T-helper 2 cell treated with Interferon-gamma antibody and Interleukin-4, amounts not matched to agents 100 ng/mL and 5 ng/mL, for 36 hours (primary cell): Measurements from ENCODE around the gene EPB42. TPM values are rescaled to one million over a fixed set of nuclear protein-coding genes. Genes with fewer than 3 reads are reported as not detected.
"Not testable (repeated sequence)": the region's sequence is repeated elsewhere in the genome, so short reads cannot be mapped to it uniquely, and the experiment has no call there.

Experiments
- intact Hi-C: fragments of 100-400 bp; cut with micrococcal nuclease; formaldehyde crosslinking; loops from one replicate; pipeline ENCODE4 v1.15.1; 2023
- total RNA-seq: library from RNA; stranded (reverse); gene quantifications from 2 replicates; pipeline ENCODE4 v1.2.3, GENCODE V29; 2022

EPB42 gene
- total RNA-seq, 1 donor from 2014 or later, result not detected

DNA sequence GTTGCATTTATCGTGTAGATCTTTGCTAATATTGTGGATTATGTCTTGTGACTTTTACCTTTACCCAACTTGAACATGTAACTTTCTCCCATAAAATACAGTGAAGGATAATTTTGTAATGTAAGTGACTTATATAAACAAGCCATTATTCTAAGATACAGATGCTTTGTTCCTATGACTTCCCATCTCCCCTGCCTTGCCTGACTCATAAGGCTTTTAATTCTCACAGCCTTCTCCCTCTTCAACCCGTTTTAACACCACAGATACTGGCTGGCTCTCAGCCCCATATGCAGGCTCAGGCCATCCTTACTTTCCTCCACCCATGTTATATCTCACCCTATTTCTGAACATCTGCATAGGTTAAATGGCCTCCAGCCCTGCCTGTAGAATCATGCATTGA is 31.5 kb downstream of the EPB42 start:
- intact Hi-C loops, result loop anchor here (5.0 kb wide), 4 partner anchors 57 to 1238 kb away; partner anchors contain the start of genes CTDSPL2, GANC, TMEM62 and TMEM87A

DNA sequence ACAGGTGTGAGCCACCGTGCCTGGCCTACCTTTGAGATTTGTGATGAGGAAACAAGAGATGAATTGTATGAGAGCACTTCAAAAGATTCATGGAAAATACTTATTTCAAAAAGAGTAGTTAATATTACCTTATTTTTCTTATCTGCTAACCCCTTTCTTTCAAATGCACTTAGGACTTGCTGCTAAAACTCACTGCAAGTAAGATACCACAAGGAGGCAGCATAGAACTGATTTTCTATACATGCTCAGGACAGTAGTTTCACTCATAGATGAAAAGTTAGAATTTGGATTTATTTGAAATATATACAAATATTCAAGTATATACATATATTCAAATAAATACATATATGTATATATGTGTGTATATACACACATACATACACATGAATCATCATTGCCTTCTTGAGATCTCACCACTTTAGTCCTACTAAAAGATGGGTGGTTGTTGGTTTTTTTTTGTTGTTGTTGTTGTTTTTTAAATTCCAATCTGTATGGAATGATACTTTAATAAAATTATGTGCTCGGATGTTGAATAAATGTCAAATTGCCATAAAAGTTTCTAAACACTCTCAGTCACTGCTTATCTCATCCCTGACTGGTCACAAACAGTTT is 33.2 kb downstream of the EPB42 start:
- intact Hi-C loops, result loop anchor here (1.0 to 5.0 kb wide), 5 partner anchors 55 to 1240 kb away; partner anchors contain the start of genes CTDSPL2, GANC, TMEM62 and TMEM87A

DNA sequence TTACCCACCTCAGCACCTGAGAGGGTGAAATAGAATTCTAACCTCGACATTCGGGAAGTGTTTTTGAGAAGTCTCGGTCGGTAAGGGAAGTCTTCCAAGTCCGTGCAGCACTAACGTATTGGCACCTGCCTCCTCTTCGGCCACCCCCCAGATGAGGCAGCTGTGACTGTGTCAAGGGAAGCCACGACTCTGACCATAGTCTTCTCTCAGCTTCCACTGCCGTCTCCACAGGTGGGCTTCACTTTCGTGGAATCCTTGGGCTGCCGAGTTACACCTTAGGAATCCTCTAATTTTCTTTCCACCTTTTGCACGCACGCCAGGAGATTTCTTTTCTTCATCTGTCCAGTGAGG is 34.8 kb downstream of the EPB42 start:
- intact Hi-C loops, result loop anchor here (5.0 kb wide), 4 partner anchors 54 to 1241 kb away; partner anchors contain the start of genes CTDSPL2, GANC, TMEM62 and TMEM87A

DNA sequence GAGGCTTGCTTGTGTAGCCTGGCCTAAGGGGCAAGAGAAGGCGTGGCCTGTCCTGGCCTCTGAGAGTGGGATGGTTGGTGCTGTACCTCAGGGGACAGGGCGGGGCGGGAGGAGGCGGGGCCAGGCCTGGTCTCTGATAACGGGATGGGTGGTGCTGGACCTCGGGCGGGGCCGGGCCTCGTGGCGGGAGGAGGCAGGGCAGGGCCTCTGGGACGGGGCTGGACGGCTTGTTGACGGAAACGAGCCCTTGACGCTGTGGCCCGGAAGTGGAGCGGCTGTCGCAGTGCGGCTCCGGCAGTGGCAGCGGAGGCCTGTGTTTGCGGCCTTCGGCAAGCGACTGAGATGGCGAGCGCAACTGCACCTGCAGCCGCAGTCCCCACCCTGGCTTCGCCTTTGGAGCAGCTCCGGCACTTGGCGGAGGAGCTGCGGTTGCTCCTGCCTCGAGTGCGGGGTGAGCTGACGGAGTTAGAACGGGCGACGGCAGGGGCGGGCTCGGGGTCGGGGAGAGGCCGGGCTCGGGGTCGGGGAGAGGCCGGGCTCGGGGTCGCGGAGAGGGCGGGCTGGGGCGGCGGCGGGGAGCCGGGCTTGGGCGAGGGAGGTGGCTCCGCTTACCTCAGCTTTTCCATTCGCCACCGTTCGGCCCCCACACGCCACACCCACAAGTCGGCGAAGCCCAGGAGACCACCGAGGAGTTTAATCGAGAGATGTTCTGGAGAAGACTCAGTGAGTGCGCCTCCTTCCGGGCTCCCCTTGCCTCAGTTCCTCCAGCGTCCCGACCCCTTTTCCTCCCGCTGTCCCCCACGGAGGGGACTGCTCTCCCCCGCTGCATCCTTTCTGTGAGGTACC is 35.4 kb downstream of the EPB42 start, which contains the start of gene CCNDBP1:
Gene CCNDBP1 (plus strand): TSS at position 247 of the 846 bp plus-strand sequence. CDS start 96 bp downstream, at position 343.
- intact Hi-C loops, result loop anchor here (1.0 to 5.0 kb wide), 5 partner anchors 53 to 1242 kb away; partner anchors contain the start of genes CTDSPL2, GANC, TMEM62 and TMEM87A

DNA sequence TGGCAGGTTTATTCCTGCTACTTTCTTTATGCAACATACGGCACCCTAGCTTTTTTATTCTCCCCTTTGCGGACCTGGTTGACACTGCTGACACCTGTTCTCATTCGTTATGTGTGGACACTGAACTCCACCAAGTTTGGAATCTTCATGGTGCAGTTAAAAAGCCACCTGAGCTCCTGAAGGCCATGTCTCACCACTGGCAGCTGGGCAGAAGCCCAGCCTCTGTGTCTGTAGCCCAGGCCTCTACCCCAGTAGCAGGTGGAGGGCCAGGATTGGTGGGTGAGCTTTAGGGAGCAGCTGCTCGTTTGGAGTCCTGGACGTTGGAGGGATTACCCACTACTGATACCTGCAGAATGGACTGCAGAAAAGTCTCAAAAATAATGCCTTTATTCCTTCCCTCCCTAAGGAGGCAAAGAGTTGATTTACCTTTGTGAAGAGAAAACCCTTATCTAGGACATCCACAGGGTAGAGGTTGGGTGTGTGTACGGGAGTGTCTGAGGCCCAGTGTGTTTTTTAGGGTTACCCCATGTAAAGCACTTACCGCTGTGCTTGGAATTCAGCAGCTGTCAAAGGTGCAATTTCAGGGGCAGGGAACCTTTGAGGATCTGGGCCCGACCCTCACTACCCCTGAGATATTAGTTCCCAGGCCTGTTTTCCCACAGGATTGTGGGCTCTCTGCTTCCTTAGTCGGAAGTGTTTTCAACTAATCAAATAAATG is 36.3 kb downstream of the EPB42 start:
- intact Hi-C loops, result loop anchor here (1.0 to 5.0 kb wide), 5 partner anchors 52 to 1243 kb away; partner anchors contain the start of genes CTDSPL2, GANC, TMEM62 and TMEM87A

DNA sequence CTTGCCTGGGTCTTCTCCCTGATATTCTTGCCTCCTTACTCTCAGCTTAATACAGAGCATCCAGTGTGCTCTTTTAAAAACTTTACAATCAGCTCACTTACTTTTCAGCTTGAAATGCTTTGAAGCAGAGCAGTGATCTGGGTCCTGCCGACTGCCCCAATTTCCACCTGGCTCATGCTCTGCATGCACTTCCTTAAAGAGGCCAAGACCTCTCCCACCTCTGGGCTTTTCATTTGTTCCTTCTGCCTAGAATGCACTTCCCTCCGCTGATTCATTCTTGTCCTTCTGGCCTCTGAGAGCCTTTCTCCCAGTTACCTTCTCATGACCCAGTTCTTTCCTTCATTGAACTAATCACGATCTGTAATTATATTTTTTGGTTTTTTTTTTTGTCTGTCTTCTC is 37.5 kb downstream of the EPB42 start:
- intact Hi-C loops, result no loop called here

DNA sequence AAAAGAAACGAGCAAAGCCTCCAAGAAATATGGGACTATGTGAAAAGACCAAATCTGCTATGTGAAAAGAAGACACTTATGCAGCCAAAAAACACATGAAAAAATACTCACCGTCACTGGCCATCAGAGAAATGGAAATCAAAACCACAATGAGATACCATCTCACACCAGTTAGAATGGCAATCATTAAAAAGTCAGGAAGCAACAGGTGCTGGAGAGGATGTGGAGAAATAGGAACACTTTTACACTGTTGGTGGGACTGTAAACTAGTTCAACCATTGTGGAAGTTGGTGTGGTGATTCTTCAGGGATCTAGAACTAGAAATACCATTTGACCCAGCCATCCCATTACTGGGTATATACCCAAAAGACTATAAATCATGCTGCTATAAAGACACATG is 43.7 kb downstream of the EPB42 start:
- intact Hi-C loops, result not testable (repeated sequence)

DNA sequence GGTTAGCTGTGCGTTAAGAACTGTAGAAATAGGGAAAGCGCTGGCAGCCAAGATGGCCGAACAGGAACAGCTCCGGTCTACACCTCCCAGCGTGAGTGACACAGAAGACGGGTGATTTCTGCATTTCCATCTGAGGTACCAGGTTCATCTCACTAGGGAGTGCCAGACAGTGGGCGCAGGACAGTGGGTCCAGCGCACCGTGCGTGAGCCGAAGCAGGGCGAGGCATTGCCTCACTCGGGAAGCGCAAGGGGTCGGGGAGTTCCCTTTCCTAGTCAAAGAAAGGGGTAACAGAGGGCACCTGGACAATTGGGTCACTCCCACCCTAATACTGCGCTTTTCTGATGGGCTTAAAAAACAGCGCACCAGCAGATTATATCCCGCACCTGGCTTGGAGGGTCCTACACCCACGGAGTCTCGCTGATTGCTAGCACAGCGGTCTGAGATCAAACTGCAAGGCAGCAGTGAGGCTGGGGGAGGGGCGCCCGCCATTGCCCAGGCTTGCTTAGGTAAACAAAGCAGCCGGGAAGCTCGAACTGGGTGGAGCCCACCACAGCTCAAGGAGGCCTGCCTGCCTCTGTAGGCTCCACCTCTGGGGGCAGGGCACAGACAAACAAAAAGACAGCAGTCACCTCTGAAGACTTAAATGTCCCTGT is 45.0 kb downstream of the EPB42 start:
- intact Hi-C loops, result not testable (repeated sequence)

DNA sequence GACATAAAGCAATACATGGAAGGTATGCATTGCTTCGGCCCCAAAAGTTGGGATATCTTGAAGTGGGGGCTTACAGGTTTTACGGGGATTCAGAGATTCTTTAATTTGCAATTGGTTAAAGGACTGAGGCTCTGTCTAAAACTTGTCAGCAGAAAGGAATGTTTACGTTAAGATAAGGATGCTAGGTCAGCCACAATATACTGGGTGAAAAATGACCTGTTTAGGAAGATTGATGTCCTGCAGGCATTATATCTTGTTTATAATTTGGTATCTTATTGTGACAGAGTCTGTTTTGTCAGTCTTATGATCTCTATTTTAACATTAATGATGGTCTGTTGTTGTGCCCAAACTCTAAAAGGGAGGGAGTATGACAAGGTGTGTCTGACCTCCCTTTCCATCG is 50.9 kb downstream of the EPB42 start:
- intact Hi-C loops, result no loop called here

DNA sequence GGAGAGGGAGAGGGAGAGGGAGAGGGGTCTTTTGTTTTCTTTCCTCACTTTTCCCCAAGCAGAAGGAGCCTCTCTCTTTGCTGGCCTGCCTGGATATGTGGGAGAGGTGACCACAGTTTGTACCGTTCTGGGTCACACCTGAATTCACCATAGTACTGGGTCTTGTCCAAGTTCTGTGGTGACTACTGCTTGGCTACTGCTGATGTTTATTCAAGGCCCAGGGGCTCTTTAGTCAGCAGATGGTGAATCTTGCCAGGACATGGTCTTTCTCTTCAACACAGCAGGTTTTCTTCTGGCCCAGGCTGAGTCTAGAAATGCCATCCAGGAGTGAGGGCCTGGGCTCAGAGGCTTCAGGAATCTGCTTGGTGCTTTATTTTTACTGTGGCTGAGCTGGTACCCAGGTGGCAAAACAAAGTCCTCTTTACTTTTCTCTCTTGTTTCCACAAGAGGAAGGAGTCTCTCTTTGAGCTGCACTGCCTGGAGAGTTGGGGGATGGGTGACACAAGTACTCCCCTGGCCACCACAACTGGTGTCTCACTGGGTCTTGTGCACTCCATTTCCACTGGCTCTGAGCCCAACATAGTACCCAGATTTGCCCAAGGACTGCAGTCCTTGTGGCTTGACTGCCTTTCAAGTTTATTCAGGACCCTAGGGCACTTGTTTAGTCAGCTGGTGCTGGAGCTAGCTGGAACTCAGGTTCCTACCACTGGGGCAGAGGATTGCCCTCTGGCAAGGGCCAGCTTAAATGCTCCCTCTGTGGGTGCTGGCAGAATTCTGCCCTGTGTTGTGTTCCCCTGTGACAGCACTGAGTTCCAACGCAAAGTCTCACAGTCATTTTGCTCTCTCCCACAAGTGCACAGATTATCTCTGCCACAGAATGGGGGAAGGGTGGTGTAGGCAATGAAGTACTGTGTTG is 52.4 kb downstream of the EPB42 start:
- intact Hi-C loops, result no loop called here

DNA sequence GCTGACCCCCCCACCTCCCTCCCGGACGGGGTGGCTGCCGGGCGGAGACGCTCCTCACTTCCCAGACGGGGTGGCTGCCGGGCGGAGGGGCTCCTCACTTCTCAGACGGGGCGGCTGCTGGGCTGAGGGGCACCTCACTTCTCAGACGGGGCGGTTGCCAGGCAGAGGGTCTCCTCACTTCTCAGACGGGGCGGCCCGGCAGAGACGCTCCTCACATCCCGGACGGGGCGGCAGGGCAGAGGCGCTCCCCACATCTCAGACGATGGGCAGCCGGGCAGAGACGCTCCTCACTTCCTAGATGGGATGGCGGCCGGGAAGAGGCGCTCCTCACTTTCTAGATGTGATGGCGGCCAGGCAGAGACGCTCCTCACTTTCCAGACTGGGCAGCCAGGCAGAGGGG is 53.6 kb downstream of the EPB42 start:
- intact Hi-C loops, result not testable (repeated sequence)

DNA sequence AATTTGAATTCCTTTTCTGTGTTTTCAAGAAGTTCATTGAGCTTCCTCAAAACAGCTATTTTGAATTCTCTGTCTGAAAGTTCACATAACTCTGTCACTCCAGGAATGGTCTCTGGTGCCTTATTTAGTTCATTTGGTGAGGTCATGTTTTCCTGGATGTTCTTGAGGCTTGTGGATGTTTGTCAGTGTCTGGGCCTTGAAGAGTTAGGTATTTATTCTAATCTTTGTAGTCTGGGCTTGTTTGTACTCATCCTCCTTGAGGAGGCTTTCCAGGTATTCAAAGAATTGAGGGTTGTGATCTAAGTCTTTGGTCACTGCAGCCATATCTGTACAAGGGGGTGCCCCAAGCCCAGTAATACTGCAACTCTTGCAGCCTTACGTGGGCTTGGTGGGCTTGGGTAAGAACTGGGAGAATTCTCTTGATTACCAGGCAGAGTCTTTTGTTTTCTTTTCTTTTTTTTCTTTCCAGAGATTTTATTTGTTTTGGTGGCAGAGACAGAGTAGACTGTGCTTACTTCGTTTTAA is 55.0 kb downstream of the EPB42 start:
- intact Hi-C loops, result no loop called here

DNA sequence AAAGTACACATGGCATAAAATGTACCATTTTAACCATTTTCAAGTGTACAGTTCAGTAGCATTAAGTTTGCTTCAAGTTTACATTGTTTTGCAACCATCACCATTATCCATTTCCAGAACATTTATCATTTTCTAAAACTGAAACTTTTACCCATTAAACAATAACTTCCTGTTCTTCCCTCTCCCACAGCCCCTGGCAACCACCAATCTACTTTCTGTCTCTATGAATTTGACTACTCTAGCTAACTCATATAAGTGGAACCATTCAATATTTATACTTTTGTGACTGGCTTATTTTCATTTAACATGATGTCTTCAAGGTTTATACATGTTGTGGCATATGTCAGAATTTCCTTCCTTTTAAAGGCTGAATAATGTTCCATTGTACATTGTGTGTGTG is 67.5 kb downstream of the EPB42 start:
- intact Hi-C loops, result loop anchor here (5.0 kb wide), 1 partner anchor 46 kb away; the partner anchor contains the start of gene UBR1

DNA sequence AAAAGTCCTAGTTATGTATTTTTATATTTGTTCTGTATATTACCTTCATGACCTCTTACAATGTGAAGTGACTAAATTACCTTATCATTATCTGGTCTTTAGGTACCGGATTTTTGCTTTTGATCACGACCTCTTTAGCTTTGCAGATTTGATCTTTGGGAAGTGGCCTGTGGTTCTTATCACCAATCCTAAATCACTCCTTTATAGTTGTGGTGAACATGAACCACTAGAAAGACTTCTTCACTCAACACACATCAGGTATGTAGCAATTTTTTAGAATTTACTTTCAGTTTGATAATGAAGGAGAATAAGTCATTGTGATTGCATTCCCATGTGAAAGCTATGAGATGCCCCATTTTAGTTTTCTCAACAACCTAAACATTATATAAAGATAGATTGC is 69.1 kb downstream of the EPB42 start:
- intact Hi-C loops, result loop anchor here (5.0 kb wide), 1 partner anchor 44 kb away; the partner anchor contains the start of gene UBR1

DNA sequence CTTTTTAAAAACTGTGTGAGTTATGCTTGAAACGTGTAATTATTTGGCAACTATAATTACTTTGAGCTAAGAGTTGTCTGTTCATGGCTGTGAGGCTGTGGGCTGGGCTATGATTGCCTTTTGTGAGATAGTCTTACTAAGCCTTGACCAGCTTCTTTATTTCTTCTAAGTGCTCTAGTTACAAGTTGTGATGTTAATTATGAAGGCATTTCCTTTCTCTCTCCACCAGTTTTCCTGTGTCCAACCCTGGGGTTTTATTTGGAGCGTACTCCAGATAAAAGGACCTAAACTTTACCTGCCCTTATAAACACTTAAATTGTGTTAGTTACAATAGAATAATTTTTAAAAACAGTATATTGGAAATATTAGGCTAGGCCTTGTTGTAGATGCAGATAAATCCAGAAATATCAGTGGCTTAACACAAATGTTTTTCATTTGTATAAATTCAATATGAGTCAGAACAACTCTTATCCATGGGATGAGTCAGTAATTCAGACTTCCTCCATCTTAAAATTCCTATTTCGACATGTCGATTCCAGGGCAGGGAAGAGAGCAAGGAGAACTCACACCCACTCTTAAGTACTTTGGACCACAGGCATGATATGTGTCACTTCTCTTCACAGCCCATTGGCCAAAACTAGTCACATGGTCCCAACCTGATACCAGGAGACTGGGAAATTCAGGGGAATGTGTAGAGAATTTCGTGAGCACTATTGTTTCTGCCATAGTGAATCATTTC is 70.5 kb downstream of the EPB42 start:
- intact Hi-C loops, result loop anchor here (5.0 kb wide), 1 partner anchor 43 kb away; the partner anchor contains the start of gene UBR1
